ENCODE data around the gene MRPS10.

Gene MRPS10

GRCh38 chr6:42212442-42212841 lies 5.2 kb downstream of the MRPS10 start:
- no peak for ATAC-seq
- TF ChIP-seq ESRRG (CRISPR knock-in tag; IDR thresholded peaks at IDR 0.05) (no peak), ISL1 (CRISPR knock-in tag; IDR thresholded peaks at IDR 0.05) (peak; percentile 99), CREB5 (CRISPR knock-in tag; IDR thresholded peaks at IDR 0.05; ENCODE audit: low read depth) (peak; percentile 31; the same call in 1 of the 2 replicates), RARB (CRISPR knock-in tag; IDR thresholded peaks at IDR 0.05) (no peak), ZFP30 (CRISPR knock-in tag; IDR thresholded peaks at IDR 0.05) (no peak), CSDC2 (CRISPR knock-in tag; IDR thresholded peaks at IDR 0.05) (no peak), TOX (CRISPR knock-in tag; IDR thresholded peaks at IDR 0.05; ENCODE audit: borderline replicate concordance) (no peak), BACH2 (CRISPR knock-in tag; IDR thresholded peaks at IDR 0.05; ENCODE audit: borderline replicate concordance) (no peak), POU6F1 (CRISPR knock-in tag; IDR thresholded peaks at IDR 0.05; ENCODE audit: borderline replicate concordance, low read depth) (no peak), ZNF565 (CRISPR knock-in tag; conservative IDR thresholded peaks at IDR 0.05; ENCODE audit: low read depth) (no peak), SNAI2 (CRISPR knock-in tag; IDR thresholded peaks at IDR 0.05) (0 out of 2 replicates have a peak, but pooled peaks have one; percentile 7), CSRNP3 (CRISPR knock-in tag; IDR thresholded peaks at IDR 0.05) (no peak), ZNF70 (CRISPR knock-in tag; IDR thresholded peaks at IDR 0.05) (no peak), ARNTL (CRISPR knock-in tag; IDR thresholded peaks at IDR 0.05; ENCODE audit: borderline replicate concordance, low read depth) (no peak), PATZ1 (CRISPR knock-in tag; IDR thresholded peaks at IDR 0.05; ENCODE audit: borderline replicate concordance) (peak; percentile 67; the same call in 1 of the 2 replicates), ZFP3 (CRISPR knock-in tag; IDR thresholded peaks at IDR 0.05) (no peak), GLIS3 (CRISPR knock-in tag; IDR thresholded peaks at IDR 0.05) (no peak), ZNF8 (CRISPR knock-in tag; IDR thresholded peaks at IDR 0.05) (no peak), ZC3H10 (CRISPR knock-in tag; IDR thresholded peaks at IDR 0.05) (peak; percentile 68; the same call in 1 of the 2 replicates), PPARA (CRISPR knock-in tag; IDR thresholded peaks at IDR 0.05; ENCODE audit: borderline replicate concordance) (no peak), TSHZ2 (CRISPR knock-in tag; IDR thresholded peaks at IDR 0.05) (no peak), OSR1 (CRISPR knock-in tag; IDR thresholded peaks at IDR 0.05) (no peak), TCF4 (CRISPR knock-in tag; IDR thresholded peaks at IDR 0.05; ENCODE audit: borderline replicate concordance) (no peak)

- no peak for ATAC-seq
- no peak for TF ChIP-seq SNAI2 (CRISPR knock-in tag; IDR thresholded peaks at IDR 0.05)
Measured at GRCh38 chr6:42211726-42212125, 5.9 kb downstream of the MRPS10 start.

GRCh38 chr6:42210551-42210950 lies 7.1 kb downstream of the MRPS10 start:
- no peak; the same call in 2 of the 3 replicates for ATAC-seq
- TF ChIP-seq CSDC2 (CRISPR knock-in tag; IDR thresholded peaks at IDR 0.05) (0 out of 2 replicates have a peak, but pooled peaks have one; percentile 40), PPARA (CRISPR knock-in tag; IDR thresholded peaks at IDR 0.05; ENCODE audit: borderline replicate concordance) (no peak), ESRRG (CRISPR knock-in tag; IDR thresholded peaks at IDR 0.05) (peak; percentile 92; the same call in 1 of the 2 replicates), POU6F1 (CRISPR knock-in tag; IDR thresholded peaks at IDR 0.05; ENCODE audit: borderline replicate concordance, low read depth) (no peak; the same call in 1 of the 2 replicates), ZNF70 (CRISPR knock-in tag; IDR thresholded peaks at IDR 0.05) (peak; percentile 31; the same call in 1 of the 2 replicates), TSHZ2 (CRISPR knock-in tag; IDR thresholded peaks at IDR 0.05) (peak; percentile 90), BACH2 (CRISPR knock-in tag; IDR thresholded peaks at IDR 0.05; ENCODE audit: borderline replicate concordance) (peak; percentile 91; the same call in 1 of the 2 replicates)

All from SK-N-SH treated with all-trans-retinoic acid at 6 μM for 48 hours (cell line).